Transverse colon (tissue), 4 donors: ENCODE measurements around the gene ANKEF1. TPM values are rescaled to one million over a fixed set of nuclear protein-coding genes. Genes with fewer than 3 reads are reported as not detected.

Experiments used
- DNase-seq: peaks from one replicate; pipeline ENCODE4 v3.0.0-alpha.2; 2019
- H3K27ac ChIP-seq, 4 donors: fragments of 200-600 bp; sonication (generic); 2 replicates each; pipeline ENCODE4 v1.5.1; 2016 to 2018; ENCODE audit warnings: inconsistent platforms in 4 of 4
- H3K27me3 ChIP-seq: fragments of 200-600 bp; sonication (generic); 2 replicates; pipeline ENCODE4 v1.5.1; 2017; ENCODE audit warnings: inconsistent platforms
- H3K36me3 ChIP-seq, 4 donors: fragments of 200-600 bp; sonication (generic); 2 replicates each; pipeline ENCODE4 v1.5.1; 2017 to 2019; ENCODE audit warnings: inconsistent platforms in 4 of 4
- H3K4me1 ChIP-seq, 4 donors: fragments of 200-600 bp; sonication (generic); 2 replicates each; pipeline ENCODE4 v1.5.1; 2017 to 2020; ENCODE audit warnings: inconsistent platforms in 4 of 4
- H3K4me3 ChIP-seq, 4 donors: fragments of 200-600 bp; sonication (generic); 1 replicate in 1 of 4; 2 replicates in 3 of 4; pipeline versions ENCODE4 v1.5.1 to v1.6.1; 2017 to 2019; ENCODE audit warnings: inconsistent platforms in 4 of 4
- H3K9me3 ChIP-seq, 2 donors: fragments of 200-600 bp; sonication (generic); 2 replicates each; pipeline ENCODE4 v1.5.1; 2017 to 2019; ENCODE audit warnings: inconsistent platforms in 2 of 2
- EP300 ChIP-seq: sonication (generic); formaldehyde crosslinking; IDR thresholded peaks from one replicate; pipeline ENCODE4 v1.6.1; 2017; ENCODE audit warnings: antibody characterized with exemption, low read depth
- POLR2A ChIP-seq: fragments of 450-650 bp; IDR thresholded peaks from one replicate; pipeline ENCODE4 v1.6.1; 2016; ENCODE audit warnings: antibody characterized with exemption, mild to moderate bottlenecking, moderate library complexity
- POLR2AphosphoS5 ChIP-seq, 3 donors: sonication (generic); formaldehyde crosslinking; IDR thresholded peaks; one replicate each; pipeline ENCODE4 v1.6.1; 2016; ENCODE audit warnings: antibody characterized with exemption in 3 of 3
- WGBS, 2 donors: methylation state at CpG; one replicate each; pipeline ENCODE4 v1.1.5; 2018; ENCODE audit warnings: low coverage in 1 of 2; 5-methylcytosine and 5-hydroxymethylcytosine counted together
- in situ Hi-C, 4 donors: fragments of 200-750 bp; cut with MboI; loops; one replicate each; pipeline versions ENCODE4 v1.15.0 to v1.15.1; 2017; ENCODE audit warnings: low sequenced_read_pairs in 3 of 4, low pct_ligation_motif_present in 1 of 4, low pct_unique_long_range_greater_than_20kb in 1 of 4
- intact Hi-C: fragments of 100-400 bp; cut with DNase I; formaldehyde crosslinking; loops from one replicate; pipeline ENCODE4 v1.15.1; 2023; ENCODE audit warnings: low total_unique reads
- total RNA-seq, 4 donors: library from RNA; depleted of rRNA; stranded (reverse); fragments of >200 nt; gene quantifications; one replicate each; pipeline ENCODE4 v1.1.0, GENCODE V29; 2016
- TF ChIP-seq, protein P1 (sequence below), 5 experiments: fragments of 200-600 bp in 3 of 5; fragments of 450-650 bp in 2 of 5; sonication (generic) in 3 of 5; IDR thresholded peaks; 1 replicate in 2 of 5; 2 replicates in 3 of 5; pipeline ENCODE4 v1.5.1; 2016 to 2017; ENCODE audit warnings: antibody characterized with exemption in 5 of 5, inconsistent platforms in 3 of 5, mild to moderate bottlenecking in 2 of 5, moderate library complexity in 1 of 5

ANKEF1 gene
- total RNA-seq, 4 donors from 2014 or later = 0.60 to 5.6 (median 4.7) TPM

DNA sequence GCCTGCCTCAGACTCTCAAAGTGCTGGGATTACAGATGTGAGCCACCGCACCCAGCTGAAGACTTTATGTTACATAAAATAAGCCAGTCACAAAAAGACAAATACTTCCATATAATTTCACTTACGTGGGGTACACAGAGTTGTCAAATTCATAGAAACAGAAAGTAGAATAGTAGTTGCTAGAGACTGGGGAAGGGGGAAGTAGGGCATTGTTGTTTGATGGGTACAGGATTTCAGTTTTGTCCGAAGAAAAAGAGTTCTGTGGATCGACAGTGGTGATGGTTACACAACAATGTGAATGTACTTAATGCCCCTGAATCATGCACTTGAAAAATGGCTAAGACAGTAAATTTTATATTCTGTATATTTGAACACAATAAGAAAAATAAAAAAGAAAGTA, 41.6 kb upstream of the ANKEF1 start:
- Histone ChIP-seq H3K27me3 (no peaks in the 10 kb centered on the region), H3K9me3 (no peaks in the 10 kb centered on the region), H3K36me3 (no peaks in the 10 kb centered on the region), H3K4me3 (no peak overlapping the region), H3K27ac (no peak overlapping the region), H3K4me1 (peaks cover 0 to 2% (median 0%) of the 10 kb centered on the region in 4 donors)
- in situ Hi-C loops (loop anchor here in 1 of 4 donors (25.0 kb wide), 1 partner anchor 444 kb away; the partner anchor contains the start of genes MKKS and SLX4IP), intact Hi-C loops (no loop called here)
- no peak for DNase-seq
- no peak for TF ChIP-seq EP300
- TF ChIP-seq POLR2AphosphoS5 (IDR thresholded peaks at IDR 0.05) = no peak
- TF ChIP-seq, protein P1, sequence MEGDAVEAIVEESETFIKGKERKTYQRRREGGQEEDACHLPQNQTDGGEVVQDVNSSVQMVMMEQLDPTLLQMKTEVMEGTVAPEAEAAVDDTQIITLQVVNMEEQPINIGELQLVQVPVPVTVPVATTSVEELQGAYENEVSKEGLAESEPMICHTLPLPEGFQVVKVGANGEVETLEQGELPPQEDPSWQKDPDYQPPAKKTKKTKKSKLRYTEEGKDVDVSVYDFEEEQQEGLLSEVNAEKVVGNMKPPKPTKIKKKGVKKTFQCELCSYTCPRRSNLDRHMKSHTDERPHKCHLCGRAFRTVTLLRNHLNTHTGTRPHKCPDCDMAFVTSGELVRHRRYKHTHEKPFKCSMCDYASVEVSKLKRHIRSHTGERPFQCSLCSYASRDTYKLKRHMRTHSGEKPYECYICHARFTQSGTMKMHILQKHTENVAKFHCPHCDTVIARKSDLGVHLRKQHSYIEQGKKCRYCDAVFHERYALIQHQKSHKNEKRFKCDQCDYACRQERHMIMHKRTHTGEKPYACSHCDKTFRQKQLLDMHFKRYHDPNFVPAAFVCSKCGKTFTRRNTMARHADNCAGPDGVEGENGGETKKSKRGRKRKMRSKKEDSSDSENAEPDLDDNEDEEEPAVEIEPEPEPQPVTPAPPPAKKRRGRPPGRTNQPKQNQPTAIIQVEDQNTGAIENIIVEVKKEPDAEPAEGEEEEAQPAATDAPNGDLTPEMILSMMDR (IDR thresholded peaks at IDR 0.05) = no peak
- no peak for TF ChIP-seq POLR2A
- 74 to 90% methylated on average over 4 of the region's 4 CpGs for WGBS, 2 donors

DNA sequence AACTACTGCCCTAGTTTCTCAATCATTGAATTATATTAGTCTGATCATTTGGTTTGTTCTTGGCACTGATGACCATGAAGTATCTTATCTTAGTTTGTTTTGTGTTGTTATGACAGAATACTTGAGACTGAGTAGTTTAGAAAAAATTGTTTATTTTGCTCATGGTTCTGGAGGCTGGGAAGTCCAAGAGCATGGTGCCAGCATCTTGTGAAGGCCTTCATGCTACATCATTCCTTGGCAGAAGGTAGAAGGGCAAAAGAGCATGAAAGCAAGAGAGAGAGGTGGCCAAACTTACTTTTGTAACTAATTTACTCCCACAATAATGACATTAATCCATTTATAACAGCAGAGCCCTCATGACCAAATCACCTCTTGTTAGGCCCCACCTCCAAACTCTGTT, 40.1 kb upstream of the ANKEF1 start:
- H3K27ac ChIP-seq = no peak overlapping the region
- no peaks in the 10 kb centered on the region for H3K36me3 ChIP-seq
- intact Hi-C loops = no loop called here
- TF ChIP-seq EP300 = no peak
- TF ChIP-seq, protein P1 (IDR thresholded peaks at IDR 0.05) = no peak
- no peak for TF ChIP-seq POLR2A
- TF ChIP-seq POLR2AphosphoS5 (IDR thresholded peaks at IDR 0.05) = no peak
- DNase-seq = no peak
- H3K4me3 ChIP-seq = no peak overlapping the region
- H3K4me1 ChIP-seq = no peaks in the 10 kb centered on the region
- H3K9me3 ChIP-seq = no peaks in the 10 kb centered on the region
- in situ Hi-C loops = loop anchor here in 1 of 4 donors (25.0 kb wide), 1 partner anchor 443 kb away; the partner anchor contains the start of genes MKKS and SLX4IP
- no peaks in the 10 kb centered on the region for H3K27me3 ChIP-seq

DNA sequence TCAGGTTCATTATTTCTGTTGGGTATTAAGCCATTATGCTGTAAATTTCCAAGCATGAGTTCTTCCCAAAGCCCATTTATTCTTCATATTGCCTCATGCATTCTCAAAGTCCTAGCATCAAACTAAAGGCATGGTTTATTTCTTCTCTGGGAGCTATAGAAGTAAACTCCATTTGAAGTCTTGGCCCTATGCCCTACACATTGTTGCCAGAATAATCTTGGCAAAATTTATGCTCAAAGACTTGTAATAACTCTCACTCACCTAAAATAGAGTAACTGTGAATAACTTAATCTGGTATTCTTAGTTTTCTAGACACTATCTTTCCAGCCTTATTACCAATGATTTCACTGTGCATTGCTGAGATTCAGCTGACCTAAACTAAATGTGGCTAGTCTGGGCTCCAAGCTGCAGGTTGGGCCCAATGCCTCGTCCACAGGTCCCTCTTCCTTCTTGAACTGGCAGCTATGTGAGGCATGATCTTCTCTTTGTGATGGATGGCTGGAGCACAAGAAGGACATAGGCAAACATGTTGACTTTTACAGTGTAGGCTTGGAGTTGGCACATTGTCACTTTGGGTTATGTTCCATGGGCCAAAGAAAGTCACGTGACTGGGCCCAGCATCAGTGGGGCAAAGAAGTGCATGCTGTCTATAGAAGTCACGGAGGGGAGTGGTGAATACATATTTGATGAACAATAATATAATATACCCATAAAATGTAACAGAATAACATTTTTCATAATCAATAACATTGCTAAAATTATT, 39.1 kb upstream of the ANKEF1 start:
- H3K27ac ChIP-seq = no peak overlapping the region
- 56 to 76% methylated on average over 2 to 3 of the region's 3 CpGs for WGBS, 2 donors
- no peak overlapping the region for H3K4me3 ChIP-seq
- H3K27me3 ChIP-seq = no peaks in the 10 kb centered on the region
- no peaks in the 10 kb centered on the region for H3K4me1 ChIP-seq
- no peaks in the 10 kb centered on the region for H3K9me3 ChIP-seq
- TF ChIP-seq, protein P1 (IDR thresholded peaks at IDR 0.05) = no peak
- no peak for TF ChIP-seq POLR2AphosphoS5 (IDR thresholded peaks at IDR 0.05)
- no peak for TF ChIP-seq POLR2A
- no peak for TF ChIP-seq EP300
- H3K36me3 ChIP-seq = no peaks in the 10 kb centered on the region
- intact Hi-C loops (no loop called here), in situ Hi-C loops (loop anchor here in 1 of 4 donors (25.0 kb wide), 1 partner anchor 442 kb away; the partner anchor contains the start of genes MKKS and SLX4IP)
- no peak for DNase-seq

DNA sequence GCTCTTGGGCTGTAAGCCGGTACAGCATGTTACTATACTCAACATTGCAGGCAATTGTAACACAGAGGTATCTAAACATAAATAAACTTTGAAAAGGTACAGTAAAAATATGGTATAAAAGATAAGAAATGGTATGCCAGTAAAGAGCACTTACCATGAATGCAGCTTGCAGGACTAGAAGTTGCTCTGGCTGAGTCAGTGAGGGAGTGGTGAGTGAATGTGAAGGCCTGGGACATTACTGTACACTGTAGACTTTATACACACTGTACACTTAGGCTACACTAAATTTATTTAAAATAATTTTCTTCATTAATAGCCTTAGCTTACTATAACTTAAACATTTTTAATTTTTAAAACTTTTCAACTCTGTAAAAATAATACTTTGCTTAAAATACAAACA, 37.8 kb upstream of the ANKEF1 start:
- TF ChIP-seq EP300 = no peak
- no peak for TF ChIP-seq POLR2A
- TF ChIP-seq, protein P1 (IDR thresholded peaks at IDR 0.05) = no peak
- TF ChIP-seq POLR2AphosphoS5 (IDR thresholded peaks at IDR 0.05) = no peak
- Histone ChIP-seq H3K27me3 (no peaks in the 10 kb centered on the region), H3K36me3 (no peaks in the 10 kb centered on the region), H3K4me3 (no peak overlapping the region), H3K27ac (no peak overlapping the region), H3K9me3 (no peaks in the 10 kb centered on the region), H3K4me1 (no peaks in the 10 kb centered on the region)
- in situ Hi-C loops = loop anchor here in 1 of 4 donors (25.0 kb wide), 1 partner anchor 440 kb away; the partner anchor contains the start of genes MKKS and SLX4IP
- no peak for DNase-seq
- intact Hi-C loops = no loop called here
- WGBS, 2 donors = 100% methylated on average over 1 of the region's 1 CpG; no CpG with 5 or more reads in 1 of the 2 donors
